Measurements from ENCODE around the gene UBE2J2.

DNA sequence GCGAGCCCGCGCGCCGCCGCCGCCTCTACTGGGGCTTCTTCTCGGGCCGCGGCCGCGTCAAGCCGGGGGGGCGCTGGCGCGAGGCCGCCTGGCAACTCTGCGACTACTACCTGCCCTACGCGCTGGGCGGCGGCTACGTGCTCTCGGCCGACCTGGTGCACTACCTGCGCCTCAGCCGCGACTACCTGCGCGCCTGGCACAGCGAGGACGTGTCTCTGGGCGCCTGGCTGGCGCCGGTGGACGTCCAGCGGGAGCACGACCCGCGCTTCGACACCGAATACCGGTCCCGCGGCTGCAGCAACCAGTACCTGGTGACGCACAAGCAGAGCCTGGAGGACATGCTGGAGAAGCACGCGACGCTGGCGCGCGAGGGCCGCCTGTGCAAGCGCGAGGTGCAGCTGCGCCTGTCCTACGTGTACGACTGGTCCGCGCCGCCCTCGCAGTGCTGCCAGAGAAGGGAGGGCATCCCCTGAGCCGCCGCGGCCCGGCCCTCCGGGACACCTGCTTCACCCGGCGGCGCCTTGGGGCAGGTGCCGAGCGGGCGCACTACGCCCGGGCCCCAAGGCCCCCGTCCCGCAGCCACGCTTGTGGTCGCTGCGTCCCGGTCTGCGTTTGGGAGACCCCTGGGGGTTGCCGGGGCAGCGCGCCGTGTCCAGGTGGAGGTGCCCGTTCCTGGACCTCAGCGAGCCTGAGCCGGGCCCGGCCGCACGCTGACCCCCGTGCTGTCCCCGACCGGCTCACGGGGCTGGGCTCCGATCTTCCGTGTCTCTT is 40.7 kb downstream of the UBE2J2 start:
- TF ChIP-seq, protein P1, sequence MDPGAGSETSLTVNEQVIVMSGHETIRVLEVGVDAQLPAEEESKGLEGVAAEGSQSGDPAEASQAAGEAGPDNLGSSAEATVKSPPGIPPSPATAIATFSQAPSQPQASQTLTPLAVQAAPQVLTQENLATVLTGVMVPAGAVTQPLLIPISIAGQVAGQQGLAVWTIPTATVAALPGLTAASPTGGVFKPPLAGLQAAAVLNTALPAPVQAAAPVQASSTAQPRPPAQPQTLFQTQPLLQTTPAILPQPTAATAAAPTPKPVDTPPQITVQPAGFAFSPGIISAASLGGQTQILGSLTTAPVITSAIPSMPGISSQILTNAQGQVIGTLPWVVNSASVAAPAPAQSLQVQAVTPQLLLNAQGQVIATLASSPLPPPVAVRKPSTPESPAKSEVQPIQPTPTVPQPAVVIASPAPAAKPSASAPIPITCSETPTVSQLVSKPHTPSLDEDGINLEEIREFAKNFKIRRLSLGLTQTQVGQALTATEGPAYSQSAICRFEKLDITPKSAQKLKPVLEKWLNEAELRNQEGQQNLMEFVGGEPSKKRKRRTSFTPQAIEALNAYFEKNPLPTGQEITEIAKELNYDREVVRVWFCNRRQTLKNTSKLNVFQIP (CRISPR knock-in tag; IDR thresholded peaks at IDR 0.05; ENCODE audit: borderline replicate concordance, low read depth), result no peak
- TF ChIP-seq PATZ1 (CRISPR knock-in tag; IDR thresholded peaks at IDR 0.05; ENCODE audit: borderline replicate concordance) (no peak), ZNF8 (CRISPR knock-in tag; IDR thresholded peaks at IDR 0.05) (no peak), ZNF565 (CRISPR knock-in tag; conservative IDR thresholded peaks at IDR 0.05; ENCODE audit: low read depth) (no peak), ZFP30 (CRISPR knock-in tag; IDR thresholded peaks at IDR 0.05) (no peak), ZFP3 (CRISPR knock-in tag; IDR thresholded peaks at IDR 0.05) (no peak), RARB (CRISPR knock-in tag; IDR thresholded peaks at IDR 0.05) (no peak), GLIS3 (CRISPR knock-in tag; IDR thresholded peaks at IDR 0.05) (no peak), CSDC2 (CRISPR knock-in tag; IDR thresholded peaks at IDR 0.05) (no peak), OSR1 (CRISPR knock-in tag; IDR thresholded peaks at IDR 0.05) (no peak), ARNTL (CRISPR knock-in tag; IDR thresholded peaks at IDR 0.05; ENCODE audit: borderline replicate concordance, low read depth) (no peak), CSRNP3 (CRISPR knock-in tag; IDR thresholded peaks at IDR 0.05) (no peak), ESRRG (CRISPR knock-in tag; IDR thresholded peaks at IDR 0.05) (no peak)
- TF ChIP-seq, protein P2, sequence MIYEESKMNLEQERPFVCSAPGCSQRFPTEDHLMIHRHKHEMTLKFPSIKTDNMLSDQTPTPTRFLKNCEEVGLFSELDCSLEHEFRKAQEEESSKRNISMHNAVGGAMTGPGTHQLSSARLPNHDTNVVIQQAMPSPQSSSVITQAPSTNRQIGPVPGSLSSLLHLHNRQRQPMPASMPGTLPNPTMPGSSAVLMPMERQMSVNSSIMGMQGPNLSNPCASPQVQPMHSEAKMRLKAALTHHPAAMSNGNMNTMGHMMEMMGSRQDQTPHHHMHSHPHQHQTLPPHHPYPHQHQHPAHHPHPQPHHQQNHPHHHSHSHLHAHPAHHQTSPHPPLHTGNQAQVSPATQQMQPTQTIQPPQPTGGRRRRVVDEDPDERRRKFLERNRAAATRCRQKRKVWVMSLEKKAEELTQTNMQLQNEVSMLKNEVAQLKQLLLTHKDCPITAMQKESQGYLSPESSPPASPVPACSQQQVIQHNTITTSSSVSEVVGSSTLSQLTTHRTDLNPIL (CRISPR knock-in tag; IDR thresholded peaks at IDR 0.05; ENCODE audit: low read depth), result no peak

Data from SK-N-SH treated with all-trans-retinoic acid at 6 μM for 48 hours (cell line).